Common myeloid progenitor, CD34-positive (primary cell): ENCODE measurements around the gene MYO3B.

Source experiments
- CTCF ChIA-PET: fragments of 350-600 bp; sonication (Branson Sonifier 250); formaldehyde crosslinking; loops from one replicate; lab custom pipeline; 2021; ENCODE audit warnings: antibody characterized with exemption; lab: Charles Lee
- POLR2A ChIA-PET: fragments of 350-600 bp; sonication (Branson Sonifier 250); formaldehyde crosslinking; loops from one replicate; lab custom pipeline; 2021; ENCODE audit warnings: antibody characterized with exemption; lab: Charles Lee
- DNase-seq, 3 donors: peaks; one replicate each; pipeline versions ENCODE4 v3.0.0 to v3.0.0-alpha.2; 2013
- H3K27ac ChIP-seq, 2 experiments: 1 replicate in 1 of 2; 2 replicates in 1 of 2; pipeline ENCODE4 v1.7.0; 2013; ENCODE audit warnings: inconsistent platforms in 2 of 2, low read length in 2 of 2, mild to moderate bottlenecking in 2 of 2, low read depth in 1 of 2, moderate library complexity in 1 of 2; ENCODE audit not compliant: severe bottlenecking in 2 of 2, insufficient read depth in 1 of 2, poor library complexity in 1 of 2
- H3K27me3 ChIP-seq, 5 experiments: replicated peaks in 2 of 5; 1 replicate in 3 of 5; 2 replicates in 2 of 5; pipeline versions ENCODE4 v1.6.1 to v1.7.0; 2013; ENCODE audit warnings: low read length in 4 of 5, mild to moderate bottlenecking in 2 of 5, moderate library complexity in 2 of 5, inconsistent platforms in 1 of 5; ENCODE audit not compliant: insufficient read depth in 5 of 5, control insufficient read depth in 4 of 5
- H3K36me3 ChIP-seq, 4 experiments: 1 replicate in 2 of 4; 2 replicates in 2 of 4; pipeline versions ENCODE4 v1.6.1 to v1.7.0; 2013; ENCODE audit warnings: low read length in 3 of 4, control low read depth in 1 of 4, mild to moderate bottlenecking in 1 of 4; ENCODE audit not compliant: control insufficient read depth in 4 of 4, insufficient read depth in 4 of 4
- H3K4me1 ChIP-seq, 4 experiments: 1 replicate in 3 of 4; 2 replicates in 1 of 4; pipeline versions ENCODE4 v1.6.1 to v1.7.1; 2013; ENCODE audit warnings: low read length in 3 of 4, mild to moderate bottlenecking in 3 of 4, control low read depth in 1 of 4, inconsistent platforms in 1 of 4, moderate library complexity in 1 of 4; ENCODE audit not compliant: control insufficient read depth in 4 of 4, insufficient read depth in 4 of 4; ENCODE audit errors: control extremely low read depth in 1 of 4
- H3K4me3 ChIP-seq, 7 experiments: 1 replicate in 4 of 7; 2 replicates in 3 of 7; pipeline versions ENCODE4 v1.5.1 to v1.7.0; 2013; ENCODE audit warnings: mild to moderate bottlenecking in 7 of 7, low read length in 6 of 7, moderate library complexity in 6 of 7, inconsistent platforms in 2 of 7, low read depth in 2 of 7, control low read depth in 1 of 7; ENCODE audit not compliant: insufficient read depth in 4 of 7, control insufficient read depth in 1 of 7; ENCODE audit errors: extremely low read depth in 1 of 7
- H3K9me3 ChIP-seq, 5 experiments: 1 replicate in 4 of 5; 2 replicates in 1 of 5; pipeline versions ENCODE4 v1.6.1 to v1.7.1; 2013; ENCODE audit warnings: low read length in 4 of 5, mild to moderate bottlenecking in 2 of 5, inconsistent platforms in 1 of 5, low read depth in 1 of 5, moderate library complexity in 1 of 5; ENCODE audit not compliant: control insufficient read depth in 4 of 5, insufficient read depth in 2 of 5; ENCODE audit errors: control extremely low read depth in 1 of 5
- WGBS: methylation state at CpG from one replicate; pipeline ENCODE4 v1.1.5; 2013; ENCODE audit not compliant: insufficient coverage; 5-methylcytosine and 5-hydroxymethylcytosine counted together

The MYO3B gene

DNA sequence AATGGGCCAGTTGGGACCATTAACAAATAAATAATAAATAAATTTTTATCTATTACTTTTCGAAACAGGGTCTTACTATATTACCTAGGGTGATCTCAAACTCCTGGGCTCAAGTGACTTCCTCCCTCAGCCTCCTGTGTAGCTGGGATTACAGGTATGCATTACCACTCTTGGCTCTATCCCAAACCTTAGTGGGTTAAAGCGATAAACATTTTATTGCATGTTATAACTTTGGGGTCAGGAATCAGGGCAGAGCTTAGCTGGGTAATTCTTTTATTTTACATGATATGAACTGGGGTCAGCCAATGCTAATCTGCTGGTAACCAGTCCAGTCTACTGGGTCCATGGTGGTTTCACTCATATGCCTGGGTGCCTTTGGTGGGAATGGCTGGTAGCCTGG is 127.8 kb downstream of the MYO3B start:
- CTCF ChIA-PET, result interaction anchor here (1.0 kb wide), 1 partner anchor 18 kb away, joined by 3 read pairs; no protein-coding TSS in a partner anchor

DNA sequence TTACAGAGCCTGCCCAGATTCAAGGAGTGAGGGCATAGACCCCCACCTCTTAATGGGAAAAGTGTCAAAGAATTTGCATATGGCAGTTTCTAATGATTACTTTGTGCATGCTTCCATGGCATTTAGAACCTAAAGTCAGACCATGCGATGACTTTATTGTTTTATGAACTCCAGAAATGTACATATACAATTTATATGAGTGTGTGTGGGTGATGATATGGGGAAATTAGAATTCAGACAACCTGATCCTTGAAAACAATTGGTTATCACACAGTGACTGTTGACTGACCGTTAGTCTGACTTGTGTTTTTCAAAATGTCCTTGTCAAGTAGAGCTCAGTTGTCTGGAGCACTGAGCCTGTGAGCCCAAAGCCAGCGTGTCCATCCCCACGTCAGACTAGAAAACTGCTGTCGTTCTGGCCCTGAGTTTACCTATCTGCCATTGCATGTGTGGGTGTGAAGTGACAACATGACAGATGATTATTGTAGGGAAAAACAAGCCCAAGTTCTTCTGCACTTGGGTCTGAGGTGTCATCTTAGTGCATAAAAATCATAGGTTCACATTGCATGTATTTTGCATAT is 128.4 kb downstream of the MYO3B start:
- no peaks in the 10 kb centered on the region for H3K36me3 ChIP-seq
- POLR2A ChIA-PET, result no interaction called here
- peaks cover 0 to 2% (median 0%) of the 10 kb centered on the region in 5 experiments for H3K27me3 ChIP-seq
- H3K4me3 ChIP-seq, result no peak overlapping the region
- no peak for DNase-seq
- no peak overlapping the region for H3K27ac ChIP-seq
- H3K4me1 ChIP-seq, result no peaks in the 10 kb centered on the region
- CTCF ChIA-PET, result interaction anchor here (1.0 kb wide), 1 partner anchor 18 kb away, joined by 3 read pairs; no protein-coding TSS in a partner anchor
- peaks cover 0 to 2% (median 0%) of the 10 kb centered on the region in 5 experiments for H3K9me3 ChIP-seq
- WGBS, result 96% methylated on average over 4 of the region's 5 CpGs

More for the DNA sequence above, 127.8 kb downstream of the MYO3B start:
- no peak for DNase-seq
- H3K9me3 ChIP-seq, result peaks cover 0 to 2% (median 0%) of the 10 kb centered on the region in 5 experiments
- no peak overlapping the region for H3K27ac ChIP-seq
- 88% methylated on average over 1 of the region's 2 CpGs for WGBS
- H3K4me3 ChIP-seq, result no peak overlapping the region
- no peaks in the 10 kb centered on the region for H3K4me1 ChIP-seq
- no peaks in the 10 kb centered on the region for H3K36me3 ChIP-seq
- peaks cover 0 to 2% (median 0%) of the 10 kb centered on the region in 5 experiments for H3K27me3 ChIP-seq
- POLR2A ChIA-PET, result no interaction called here

DNA sequence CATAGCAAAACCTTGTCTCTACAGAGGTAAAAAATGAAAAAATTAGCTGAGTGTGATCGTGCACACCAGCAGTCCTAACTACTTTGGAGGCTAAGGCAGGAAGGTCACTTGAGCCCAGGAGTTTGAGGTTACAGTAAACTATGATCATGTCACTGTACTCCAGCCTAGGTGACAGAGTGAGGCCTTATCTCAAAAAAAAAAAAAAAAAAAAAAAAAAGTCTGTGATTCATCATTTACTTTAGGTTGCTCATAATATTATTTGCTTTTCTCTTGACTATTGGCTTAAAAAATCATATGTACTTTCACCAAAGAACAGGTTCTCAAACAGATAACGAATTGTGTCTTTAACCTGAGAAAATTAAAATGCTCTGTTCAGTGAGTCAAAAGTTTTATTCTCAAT is 129.1 kb downstream of the MYO3B start:
- POLR2A ChIA-PET, result no interaction called here
- WGBS, result no CpG with 5 or more reads among the region's 2 CpGs

DNA sequence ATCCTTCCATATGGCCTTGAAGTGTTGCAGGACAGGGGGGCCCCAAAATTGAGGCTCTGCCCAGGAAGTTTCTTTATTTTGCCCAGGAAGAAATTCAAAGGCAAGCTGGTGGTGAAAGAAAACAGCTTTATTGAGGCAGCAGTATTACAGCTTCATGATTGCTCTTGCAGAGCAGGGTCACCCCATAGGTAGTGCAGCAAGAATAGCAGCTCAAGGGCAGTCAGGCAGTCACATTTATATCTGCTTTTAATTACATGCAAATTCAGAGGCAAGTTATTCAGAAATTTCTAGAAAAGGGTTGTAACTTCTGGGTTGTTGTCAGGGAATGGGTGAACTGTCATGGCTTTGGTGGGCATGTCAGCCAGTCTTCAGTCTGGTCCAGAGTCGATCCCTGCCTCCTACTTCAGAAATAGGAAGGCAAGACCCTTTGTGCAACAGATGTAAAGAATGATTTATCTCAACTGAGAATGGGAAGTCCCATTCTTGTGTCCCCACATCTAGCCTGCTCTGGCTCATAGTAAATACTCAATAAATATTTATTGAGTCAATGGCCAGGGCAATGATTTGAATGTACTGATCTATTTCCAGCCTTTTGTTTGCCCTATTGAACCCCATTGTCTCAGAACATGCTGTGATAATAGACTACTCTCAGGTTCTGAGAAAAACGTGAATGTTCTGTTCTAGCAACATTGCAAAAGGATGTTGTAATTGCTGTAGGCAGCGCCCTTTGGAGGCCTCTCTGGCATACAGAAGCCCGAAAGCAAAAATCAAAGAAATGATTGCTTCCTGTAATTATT is 129.8 kb downstream of the MYO3B start:
- no peaks in the 10 kb centered on the region for H3K36me3 ChIP-seq
- ChIA-PET POLR2A (no interaction called here), CTCF (no interaction called here)
- H3K4me3 ChIP-seq, result no peak overlapping the region
- WGBS, result 93% methylated on average over 2 of the region's 4 CpGs
- H3K9me3 ChIP-seq, result peaks cover 0 to 2% (median 0%) of the 10 kb centered on the region in 5 experiments
- no peak for DNase-seq
- no peaks in the 10 kb centered on the region for H3K4me1 ChIP-seq
- H3K27me3 ChIP-seq, result no peaks in the 10 kb centered on the region
- no peak overlapping the region for H3K27ac ChIP-seq

More for the DNA sequence above, 129.1 kb downstream of the MYO3B start:
- Histone ChIP-seq H3K4me1 (no peaks in the 10 kb centered on the region), H3K4me3 (no peak overlapping the region), H3K27ac (no peak overlapping the region), H3K27me3 (peaks cover 0 to under 1% (median 0%) of the 10 kb centered on the region in 5 experiments), H3K36me3 (no peaks in the 10 kb centered on the region), H3K9me3 (peaks cover 0 to 2% (median 0%) of the 10 kb centered on the region in 5 experiments)
- CTCF ChIA-PET, result no interaction called here
- DNase-seq, result no peak

DNA sequence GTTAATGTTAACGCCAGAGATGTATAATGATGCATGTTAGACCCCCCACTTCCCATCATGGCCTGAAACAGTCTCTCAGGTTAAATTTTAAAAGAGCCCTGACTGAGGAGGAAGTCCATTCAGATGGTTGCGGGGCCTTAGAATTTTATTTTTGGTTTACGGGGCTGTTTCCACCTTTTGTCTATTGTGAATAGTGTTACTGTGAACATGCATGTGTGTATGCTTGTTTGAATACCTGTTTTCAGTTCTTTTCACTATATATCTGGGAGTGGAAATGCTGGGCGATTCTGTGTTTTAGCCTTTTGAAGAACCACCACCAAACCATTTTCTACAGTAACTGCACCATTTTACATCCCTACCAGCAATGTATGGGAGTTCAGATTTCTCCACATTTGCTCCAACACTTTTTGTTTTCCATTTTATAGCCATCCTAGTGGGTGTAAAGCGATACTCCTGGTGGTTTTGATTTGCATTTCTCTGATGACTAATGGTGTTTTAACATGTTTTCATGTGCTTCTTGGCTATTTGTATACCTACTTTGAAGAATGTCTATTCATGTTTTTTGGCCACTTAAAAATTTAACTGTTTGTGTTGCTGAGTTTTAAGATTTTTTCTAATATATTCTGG is 133.0 kb downstream of the MYO3B start:
- H3K9me3 ChIP-seq, result peaks cover 0 to 2% (median 0%) of the 10 kb centered on the region in 5 experiments
- no peak for DNase-seq
- no peaks in the 10 kb centered on the region for H3K27me3 ChIP-seq
- no peaks in the 10 kb centered on the region for H3K4me1 ChIP-seq
- no peaks in the 10 kb centered on the region for H3K36me3 ChIP-seq
- WGBS, result no CpG with 5 or more reads among the region's 5 CpGs
- no peak overlapping the region for H3K4me3 ChIP-seq
- POLR2A ChIA-PET, result no interaction called here
- H3K27ac ChIP-seq, result no peak overlapping the region
- CTCF ChIA-PET, result no interaction called here

DNA sequence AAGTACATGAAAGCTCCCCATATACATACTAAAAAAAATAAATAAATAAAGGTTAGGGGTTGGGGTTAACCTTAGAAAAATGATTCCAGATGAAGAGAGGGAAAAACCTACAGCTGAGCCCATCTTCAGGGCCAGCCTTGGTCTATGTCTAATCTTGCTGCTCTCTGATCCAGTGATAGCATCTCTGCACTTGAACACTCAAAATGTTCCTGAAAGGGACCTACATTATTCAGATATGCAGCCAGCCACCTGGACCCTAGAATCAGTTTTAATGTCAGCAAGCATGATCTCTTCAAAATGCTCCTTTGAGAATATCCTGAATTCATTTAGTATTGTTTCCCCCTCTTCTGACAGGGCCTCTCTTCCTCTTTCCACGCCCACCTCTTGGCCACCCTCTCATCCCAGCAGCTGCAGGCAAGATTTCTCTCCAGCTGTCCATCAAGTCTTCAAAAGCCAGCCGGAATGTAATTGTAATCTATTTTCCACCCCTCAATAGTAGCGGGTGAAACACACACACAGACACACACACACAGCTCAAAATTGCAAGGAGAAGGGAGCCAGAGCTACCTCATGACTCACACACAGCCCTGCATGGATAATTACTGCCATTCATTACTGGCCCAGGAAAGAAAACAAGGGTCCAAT is 135.5 kb downstream of the MYO3B start:
- no peak for DNase-seq
- POLR2A ChIA-PET, result no interaction called here
- Histone ChIP-seq H3K27me3 (no peaks in the 10 kb centered on the region), H3K4me1 (no peaks in the 10 kb centered on the region), H3K9me3 (peaks cover 0 to 2% (median 0%) of the 10 kb centered on the region in 5 experiments), H3K4me3 (no peak overlapping the region), H3K36me3 (no peaks in the 10 kb centered on the region), H3K27ac (no peak overlapping the region)
- CTCF ChIA-PET, result interaction anchor here (1.3 kb wide), 1 partner anchor 14 kb away, joined by 3 read pairs; no protein-coding TSS in a partner anchor
- WGBS, result 50% methylated on average over 1 of the region's 3 CpGs
